HG03342 (cell line): ENCODE measurements around the gene KRTAP5-7.
"Not testable (repeated sequence)": the region's sequence is repeated elsewhere in the genome, so short reads cannot be mapped to it uniquely, and the experiment has no call there.

Experiments
- ATAC-seq: cut with Tn5 transposase; IDR thresholded peaks from one replicate; pipeline ENCODE4 v1.9.1; 2021; ENCODE audit warnings: mild to moderate bottlenecking, moderate library complexity; ENCODE audit not compliant: unreplicated experiment

Gene KRTAP5-7

DNA sequence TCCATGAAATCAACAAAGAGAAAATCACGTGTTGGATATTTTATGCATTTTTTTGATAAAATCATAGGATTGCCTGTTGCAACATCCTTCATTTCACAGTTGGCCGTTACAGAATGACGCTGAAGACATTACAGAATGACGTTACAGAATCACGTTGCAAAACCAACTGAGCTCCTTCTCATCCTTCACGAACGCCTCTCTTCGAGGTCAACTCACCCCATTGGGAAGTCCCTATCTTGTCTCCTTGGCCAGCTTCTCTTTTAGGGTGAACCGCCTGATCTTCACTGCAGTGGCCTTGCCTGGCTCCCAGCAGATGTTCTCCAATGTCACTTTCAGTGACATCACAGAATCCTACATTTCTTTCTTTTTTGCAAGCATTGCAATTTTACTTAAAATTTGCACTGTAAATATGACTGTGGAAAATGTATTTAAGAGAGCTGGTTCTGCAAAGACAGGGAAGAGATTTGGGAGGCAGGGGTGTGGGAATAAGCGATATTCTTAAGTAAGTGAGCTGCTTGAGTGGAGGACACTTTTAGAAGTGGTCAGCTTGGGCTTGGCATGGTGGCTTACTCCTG, 5.1 kb downstream of the KRTAP5-7 start:
- ATAC-seq, result no peak

DNA sequence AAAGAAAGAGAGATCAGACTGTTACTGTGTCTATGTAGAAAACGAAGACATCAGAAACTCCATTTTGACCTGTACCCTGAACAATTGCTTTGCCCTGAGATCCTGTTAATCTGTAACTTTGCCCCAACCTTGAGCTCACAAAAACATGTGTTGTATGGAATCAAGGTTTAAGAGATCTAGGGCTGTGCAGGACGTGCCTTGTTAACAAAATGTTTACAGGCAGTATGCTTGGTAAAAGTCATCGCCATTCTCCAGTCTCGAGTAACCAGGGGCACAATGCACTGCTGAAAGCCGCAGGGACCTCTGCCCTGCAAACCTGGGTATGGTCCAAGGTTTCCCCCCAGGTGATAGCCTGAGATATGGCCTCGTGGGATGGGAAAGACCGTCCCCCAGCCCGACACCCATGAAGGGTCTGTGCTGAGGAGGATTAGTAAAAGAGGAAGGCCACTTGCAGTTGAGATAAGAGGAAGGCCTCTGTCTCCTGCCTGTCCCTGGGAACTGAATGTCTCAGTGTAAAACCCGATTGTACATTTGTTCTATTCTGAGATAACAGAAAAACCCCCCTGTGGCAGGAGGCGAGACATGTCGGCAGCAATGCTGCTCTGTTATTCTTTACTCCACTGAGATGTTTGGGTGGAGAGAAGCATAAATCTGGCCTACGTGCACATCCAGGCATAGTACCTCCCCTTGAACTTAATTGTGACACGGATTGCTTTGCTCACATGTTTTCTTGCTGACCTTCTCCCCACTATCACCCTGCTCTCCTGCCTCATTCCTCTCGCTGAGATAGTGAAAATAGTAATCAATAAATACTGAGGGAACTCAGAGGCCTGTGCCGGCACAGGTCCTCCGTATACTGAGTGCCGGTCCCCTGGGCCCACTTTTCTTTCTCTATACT, 7.9 kb downstream of the KRTAP5-7 start:
- ATAC-seq, result not testable (repeated sequence)

DNA sequence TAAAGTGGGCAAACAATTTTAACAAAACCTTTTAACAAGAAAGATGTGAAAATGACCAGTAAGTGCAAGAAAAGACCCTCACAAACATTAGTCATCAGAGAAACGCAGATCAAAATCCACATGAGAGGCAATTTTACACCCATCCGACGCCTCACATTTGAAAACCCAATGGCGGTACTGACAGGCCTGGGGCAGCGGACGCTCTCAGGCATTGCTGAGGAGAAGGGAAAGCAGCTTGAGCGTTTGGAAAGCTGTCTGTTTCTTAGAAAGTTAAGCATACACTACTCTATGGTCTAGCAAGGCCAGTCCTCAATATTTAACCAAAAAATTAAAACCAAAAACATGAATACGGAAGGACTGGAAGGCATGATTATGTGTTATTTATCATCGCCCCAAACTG, 8.8 kb downstream of the KRTAP5-7 start:
- ATAC-seq, result no peak

DNA sequence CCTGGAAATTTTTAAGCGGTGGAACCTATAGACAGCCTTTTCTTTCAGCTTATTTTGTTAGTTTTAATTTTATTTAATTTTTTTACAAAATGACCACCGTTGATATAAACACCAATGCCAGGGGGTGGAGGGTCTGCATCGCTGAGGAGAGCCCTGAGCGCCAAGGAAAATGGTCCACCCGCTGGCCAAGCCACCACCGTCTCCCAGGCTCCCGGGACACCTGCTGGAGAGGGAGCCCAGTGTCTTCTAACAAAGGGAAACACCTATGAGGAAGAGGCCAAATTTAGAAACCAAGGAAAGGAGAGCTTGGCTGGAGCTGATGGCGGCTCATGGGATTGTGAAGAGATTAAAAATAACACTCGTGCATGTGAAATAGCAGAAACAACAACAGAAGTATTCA, 10.5 kb downstream of the KRTAP5-7 start:
- no peak for ATAC-seq

DNA sequence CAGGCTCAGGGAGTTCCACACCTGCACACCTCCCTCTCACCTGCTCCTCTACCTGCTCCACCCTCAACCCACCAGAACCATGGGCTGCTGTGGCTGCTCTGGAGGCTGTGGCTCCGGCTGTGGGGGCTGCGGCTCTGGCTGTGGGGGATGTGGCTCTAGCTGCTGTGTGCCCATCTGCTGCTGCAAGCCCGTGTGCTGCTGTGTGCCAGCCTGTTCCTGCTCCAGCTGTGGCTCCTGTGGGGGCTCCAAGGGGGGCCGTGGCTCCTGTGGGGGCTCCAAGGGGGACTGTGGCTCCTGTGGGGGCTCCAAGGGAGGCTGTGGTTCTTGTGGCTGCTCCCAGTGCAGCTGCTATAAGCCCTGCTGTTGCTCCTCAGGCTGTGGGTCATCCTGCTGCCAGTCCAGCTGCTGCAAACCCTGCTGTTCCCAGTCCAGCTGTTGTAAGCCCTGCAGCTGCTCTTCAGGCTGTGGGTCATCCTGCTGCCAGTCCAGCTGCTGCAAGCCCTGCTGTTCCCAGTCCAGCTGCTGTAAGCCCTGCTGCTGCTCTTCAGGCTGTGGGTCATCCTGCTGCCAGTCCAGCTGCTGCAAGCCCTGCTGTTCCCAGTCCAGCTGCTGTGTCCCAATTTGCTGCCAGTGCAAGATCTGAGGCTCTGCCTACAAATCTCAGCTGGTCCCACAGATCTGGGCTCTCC, 11.1 kb downstream of the KRTAP5-7 start, which contains the start of gene KRTAP5-8:
KRTAP5-8 (plus strand) TSS at position 49 of the 689 bp plus-strand sequence; CDS start at position 80, 31 bp downstream.
- ATAC-seq, result not testable (repeated sequence)

DNA sequence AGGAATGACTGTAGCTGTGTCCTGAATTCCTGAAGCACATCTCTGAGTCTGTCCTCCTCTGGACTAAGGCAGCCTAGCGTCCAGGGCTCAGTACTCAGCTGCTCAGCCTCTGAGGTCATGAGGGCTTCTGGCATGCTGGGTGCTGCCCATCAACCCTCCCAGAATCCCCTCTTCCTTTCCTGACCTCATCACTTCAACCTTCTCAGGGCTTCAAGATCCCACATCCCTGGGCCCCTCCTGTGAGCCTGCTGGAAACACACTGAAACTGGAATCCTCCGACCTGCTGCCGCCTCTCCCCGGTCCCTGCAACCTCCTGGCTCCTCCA, 11.6 kb downstream of the KRTAP5-7 start:
- ATAC-seq, result no peak

DNA sequence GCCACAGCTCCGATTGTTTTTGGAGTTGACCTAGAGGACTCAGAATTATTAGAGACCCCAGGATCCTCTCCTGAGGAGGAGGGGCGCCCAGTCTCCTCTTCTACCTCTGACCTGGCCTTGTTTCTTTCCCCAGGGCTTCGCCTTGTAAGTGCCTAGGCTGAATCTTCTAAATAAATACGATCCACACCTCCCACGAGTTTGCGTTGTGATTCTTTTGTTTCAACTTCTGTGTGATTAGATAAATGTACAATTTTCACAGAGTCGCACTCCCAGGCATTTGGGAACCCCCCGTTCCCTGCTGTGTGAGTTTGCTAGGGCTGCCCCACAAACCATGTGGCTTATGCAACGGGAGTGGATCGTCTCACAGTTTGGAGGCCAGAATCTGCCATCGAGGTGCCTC, 11.9 kb downstream of the KRTAP5-7 start:
- ATAC-seq, result no peak

DNA sequence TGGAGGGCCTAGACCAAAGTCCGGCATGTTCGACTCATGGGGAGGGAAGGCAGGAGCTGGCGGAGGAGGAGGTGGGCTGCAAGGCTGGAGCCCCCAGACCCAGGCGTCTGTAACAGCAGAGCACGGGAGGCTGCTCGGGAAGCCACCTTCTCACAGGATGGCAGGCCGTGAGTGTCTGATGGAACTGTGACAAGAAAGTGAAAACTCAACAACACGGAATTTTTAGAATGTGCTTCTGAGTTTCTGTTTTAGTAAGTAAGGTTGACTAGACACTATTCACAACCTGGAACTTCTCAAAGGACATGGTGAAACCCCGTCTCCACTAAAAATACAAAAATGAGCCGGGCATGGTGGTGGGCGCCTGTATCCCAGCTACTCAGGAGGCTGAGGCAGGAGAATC, 12.9 kb downstream of the KRTAP5-7 start:
- not testable (repeated sequence) for ATAC-seq

DNA sequence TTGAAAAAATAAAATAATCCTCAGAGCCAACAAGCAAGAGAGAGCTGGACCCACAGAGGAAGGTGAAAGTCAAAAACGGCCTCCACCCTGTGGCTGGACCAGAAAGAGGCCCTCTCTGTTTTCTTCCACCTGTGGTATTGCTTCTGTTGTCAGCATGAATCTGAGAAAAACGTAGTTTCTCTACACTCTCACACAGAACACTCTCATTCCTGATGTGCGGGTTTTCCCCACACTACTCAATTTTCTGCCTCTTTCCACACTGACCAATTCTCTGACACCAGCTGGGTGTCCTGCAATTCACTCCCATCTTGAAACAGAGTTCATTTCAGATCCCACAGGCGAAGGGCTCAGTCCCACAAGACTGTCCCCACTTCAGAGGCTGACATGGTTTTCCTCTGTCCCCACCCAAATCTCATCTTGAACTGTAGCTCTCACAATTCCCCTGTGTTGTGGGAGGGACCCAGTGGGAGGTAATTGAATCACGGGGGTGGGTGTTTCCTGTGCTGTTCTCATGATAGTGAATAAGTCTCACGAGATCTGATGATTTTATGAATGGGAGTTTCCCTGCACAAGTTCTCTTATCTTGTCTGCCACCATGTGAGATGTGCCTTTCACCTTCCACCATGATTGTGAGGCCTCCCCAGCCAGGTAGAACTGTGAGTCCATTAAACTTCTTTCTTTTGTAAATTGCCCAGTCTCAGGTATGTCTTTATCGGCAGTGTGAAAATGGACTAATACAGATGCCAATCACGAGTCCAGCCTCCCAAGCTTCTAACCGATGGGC, 13.6 kb downstream of the KRTAP5-7 start:
- ATAC-seq, result peak; percentile 44

DNA sequence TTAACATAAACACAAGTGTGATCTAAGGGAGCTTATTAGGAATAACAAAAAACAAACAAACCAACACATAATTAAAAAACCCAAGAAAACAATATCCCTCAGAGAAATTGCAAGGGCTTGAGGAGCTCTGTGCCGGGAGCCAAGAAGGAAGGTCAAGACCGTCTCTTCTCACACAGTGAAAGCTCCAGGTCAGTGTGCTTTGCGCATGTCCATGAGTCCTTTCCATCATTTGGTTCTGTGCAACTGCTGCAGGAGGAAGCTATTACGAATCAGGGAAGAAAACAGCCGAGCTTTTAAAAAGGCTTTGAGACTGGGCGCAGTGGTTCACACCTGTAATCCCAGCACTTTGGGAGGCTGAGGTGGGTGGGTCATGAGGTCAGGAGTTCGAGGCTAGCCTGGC, 15.3 kb downstream of the KRTAP5-7 start:
- ATAC-seq, result no peak

DNA sequence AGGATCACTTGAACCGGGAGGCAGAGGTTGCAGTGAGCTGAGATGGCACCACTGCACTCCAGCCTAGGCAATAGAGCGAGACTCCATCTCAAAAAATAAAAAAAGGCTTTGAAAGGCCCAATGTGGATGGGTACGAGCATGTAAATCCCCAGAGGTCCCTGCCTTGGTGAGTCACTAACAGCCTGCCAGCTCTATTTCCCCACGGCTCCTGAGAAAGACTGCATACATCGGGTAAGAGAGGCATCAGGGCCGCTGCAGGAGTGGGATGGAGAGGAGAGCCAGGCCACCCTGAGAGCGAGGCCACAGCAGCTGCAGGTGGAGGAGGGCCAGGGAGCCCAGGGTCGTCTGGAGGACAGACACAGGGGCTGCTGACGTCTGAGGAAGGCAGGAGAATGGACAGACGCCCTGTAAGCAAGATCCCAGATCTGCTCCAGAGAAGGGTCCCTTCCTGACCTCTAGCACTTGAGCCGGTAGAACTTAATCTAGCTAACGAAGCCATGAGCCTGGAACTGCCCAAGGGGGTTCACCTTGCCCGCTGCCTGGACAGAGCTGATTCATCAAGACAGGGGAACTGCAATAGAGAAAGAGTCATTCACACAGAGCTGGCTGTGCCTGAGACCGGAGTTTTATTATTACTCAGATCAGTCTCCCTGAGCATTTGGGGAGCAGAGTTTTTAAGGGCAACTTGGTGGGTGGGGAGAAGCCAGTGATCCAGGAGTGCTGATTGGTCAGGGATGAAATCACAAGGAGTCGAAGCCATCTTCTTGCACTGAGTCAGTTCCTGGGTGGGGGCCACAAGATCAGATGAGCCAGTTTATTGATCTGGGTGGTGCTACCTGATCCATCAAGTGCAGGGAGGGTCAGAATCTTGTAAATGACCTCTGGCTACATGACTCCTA, 16.1 kb downstream of the KRTAP5-7 start:
- no peak for ATAC-seq

DNA sequence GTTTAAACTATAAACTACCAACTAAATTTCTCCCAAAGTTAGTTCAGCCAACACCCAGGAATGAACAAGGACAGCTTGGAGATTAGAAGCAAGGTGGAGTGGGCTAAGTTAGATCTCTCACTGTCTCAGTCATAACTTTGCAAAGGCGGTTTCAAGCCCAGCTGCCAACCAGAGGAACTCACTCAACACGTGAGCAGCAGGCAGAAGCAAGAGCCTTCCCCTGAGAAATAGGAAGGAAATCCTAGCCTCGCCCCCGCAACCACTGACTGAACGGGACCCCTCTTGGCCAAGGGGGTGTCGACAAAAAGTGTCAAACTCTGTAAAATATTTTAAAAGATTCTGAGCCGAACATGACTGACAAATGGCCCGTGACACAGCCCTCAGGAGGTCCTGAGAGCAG, 16.8 kb downstream of the KRTAP5-7 start:
- no peak for ATAC-seq

DNA sequence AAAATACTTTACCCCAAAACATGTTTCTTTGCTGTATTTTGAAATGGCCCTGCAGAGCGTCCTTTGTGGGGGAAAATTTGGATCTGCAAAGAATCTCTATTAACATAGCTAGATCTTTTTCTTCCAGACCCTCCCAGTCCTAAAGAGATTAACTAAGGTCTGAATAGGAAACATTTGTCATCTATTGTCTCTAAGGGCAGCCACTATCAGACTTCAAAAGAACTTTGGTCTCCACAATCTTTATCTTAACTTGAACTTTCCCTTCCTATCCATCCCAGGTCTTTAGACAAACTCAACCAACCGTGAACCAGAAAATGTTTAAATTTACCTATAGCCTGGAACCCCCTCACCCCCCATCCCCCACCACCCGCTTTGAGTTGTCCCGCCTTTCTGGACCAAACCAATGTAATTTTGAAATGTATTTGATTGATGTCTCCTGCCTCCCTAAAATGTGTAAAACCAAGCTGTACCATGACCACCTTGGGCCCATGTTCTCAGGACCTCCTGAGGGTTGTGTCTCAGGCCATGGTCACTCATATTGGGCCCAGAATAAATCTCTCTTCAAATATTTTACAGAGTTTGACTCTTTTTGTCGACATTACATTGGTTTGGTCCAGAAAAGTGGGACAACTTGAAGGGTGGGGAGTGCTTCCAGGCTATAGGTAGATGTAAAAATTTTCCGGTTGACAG, 17.6 kb downstream of the KRTAP5-7 start:
- no peak for ATAC-seq

DNA sequence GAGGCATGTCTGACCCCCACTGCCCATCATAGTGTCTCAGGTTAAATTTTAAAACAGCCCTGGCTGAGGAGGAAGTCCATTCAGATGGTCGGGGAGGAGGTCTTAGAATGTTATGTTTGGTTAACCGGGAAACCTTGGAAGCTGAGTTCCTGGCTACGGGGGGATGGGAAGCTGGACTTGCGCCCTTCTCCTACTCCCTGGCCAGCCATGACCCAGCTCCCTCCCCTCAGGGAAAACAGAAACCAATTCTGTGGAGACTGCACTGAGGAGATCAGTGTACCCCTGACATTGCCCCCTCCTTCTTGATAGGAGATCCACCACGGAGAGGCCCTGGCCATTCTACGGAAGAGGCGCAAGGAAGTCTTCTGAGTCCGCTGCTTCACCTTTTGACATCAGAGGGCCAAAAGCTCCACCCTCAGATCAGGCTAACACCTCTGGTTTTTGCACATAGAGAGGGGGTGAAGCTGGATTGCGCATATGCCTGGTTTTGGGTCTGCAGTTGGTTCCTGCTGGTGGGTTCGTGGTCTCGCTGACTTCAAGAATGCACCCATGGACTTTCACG, 18.4 kb downstream of the KRTAP5-7 start:
- ATAC-seq, result no peak

DNA sequence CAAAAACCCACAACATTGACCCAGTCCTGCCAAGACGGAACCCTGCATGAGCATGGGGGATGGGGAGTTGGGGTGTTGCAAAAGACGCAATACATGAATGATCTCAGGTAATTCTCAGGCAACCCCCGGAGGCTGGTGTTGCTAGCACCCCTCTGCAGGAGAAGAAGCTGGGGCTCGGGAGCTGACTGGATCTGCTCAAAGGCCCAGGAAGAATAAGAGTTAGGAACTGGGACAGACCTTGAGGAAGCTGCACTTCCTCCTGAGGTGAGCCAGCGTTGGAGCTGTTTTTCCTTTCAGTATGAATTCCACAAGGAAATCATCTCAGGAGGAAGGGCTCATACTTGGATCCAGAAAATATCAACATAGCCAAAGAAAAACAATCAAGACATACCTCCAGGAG, 21.1 kb downstream of the KRTAP5-7 start, which contains the start of gene KRTAP5-9:
KRTAP5-9 (plus strand) TSS at position 301 of the 400 bp plus-strand sequence. CDS start 238 bp downstream, outside the sequence.
- no peak for ATAC-seq

DNA sequence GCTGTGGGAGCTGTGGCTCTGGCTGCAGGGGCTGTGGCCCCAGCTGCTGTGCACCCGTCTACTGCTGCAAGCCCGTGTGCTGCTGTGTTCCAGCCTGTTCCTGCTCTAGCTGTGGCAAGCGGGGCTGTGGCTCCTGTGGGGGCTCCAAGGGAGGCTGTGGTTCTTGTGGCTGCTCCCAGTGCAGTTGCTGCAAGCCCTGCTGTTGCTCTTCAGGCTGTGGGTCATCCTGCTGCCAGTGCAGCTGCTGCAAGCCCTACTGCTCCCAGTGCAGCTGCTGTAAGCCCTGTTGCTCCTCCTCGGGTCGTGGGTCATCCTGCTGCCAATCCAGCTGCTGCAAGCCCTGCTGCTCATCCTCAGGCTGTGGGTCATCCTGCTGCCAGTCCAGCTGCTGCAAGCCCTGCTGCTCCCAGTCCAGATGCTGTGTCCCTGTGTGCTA, 21.7 kb downstream of the KRTAP5-7 start:
- ATAC-seq, result no peak

DNA sequence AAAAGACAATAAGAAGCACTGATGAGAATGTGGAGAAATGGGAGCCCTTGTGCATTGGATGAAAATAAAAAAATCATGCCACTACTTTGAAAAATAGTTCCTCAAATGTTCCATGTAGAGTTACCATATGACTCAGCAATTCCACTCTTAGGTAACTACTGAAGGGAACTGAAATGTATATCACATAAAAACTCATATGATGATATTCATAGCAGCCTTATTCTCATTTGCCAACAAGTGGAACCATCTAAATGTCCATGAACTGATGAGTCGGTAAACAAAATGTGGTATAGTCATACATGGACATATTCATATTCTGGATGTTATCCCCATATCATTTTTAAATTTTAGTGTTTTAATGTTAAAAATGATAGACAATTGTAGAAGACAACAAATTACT, 24.6 kb downstream of the KRTAP5-7 start:
- no peak for ATAC-seq

DNA sequence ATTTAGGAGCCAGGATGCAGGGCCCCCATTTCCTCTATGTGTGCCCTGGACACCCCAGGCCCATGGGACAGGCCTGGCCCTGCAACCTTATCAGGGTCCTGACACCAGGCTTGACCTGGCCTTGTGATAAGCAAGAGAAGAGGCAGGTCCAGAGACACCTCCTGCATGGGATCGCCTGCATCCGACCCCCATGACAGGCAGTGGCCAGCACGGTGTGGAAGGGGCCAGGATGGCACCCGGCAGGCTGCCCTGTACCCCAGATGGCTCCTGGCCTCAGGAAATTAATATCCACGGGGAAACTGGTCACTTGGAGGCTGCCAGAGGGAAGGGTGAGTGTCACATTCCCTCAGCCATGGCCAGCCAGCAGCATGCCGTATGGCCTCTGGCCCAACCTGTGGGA, 27.9 kb downstream of the KRTAP5-7 start:
- no peak for ATAC-seq

DNA sequence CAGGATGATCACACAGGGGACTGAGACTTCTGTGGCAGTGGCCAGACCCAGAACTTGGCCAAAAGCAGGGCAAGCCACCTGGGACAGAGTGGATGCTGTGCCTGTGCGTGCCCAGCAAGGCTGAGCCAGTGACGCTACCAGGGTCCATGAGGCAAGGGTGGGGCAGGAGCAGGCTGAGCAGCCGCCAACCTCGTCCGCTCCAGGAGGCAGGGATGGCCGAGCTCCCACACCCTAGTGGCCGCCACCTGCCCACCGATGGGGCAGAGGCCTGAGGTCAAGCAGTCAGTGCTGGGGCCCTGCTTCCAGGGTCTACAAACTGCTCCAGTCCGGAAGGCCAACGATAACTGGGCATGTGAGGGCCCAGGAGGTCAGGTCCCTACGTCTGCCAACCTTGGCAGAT, 28.4 kb downstream of the KRTAP5-7 start:
- ATAC-seq, result no peak
